MCF 10A (cell line): Measurements from ENCODE around the gene ACOX1. TPM values are rescaled to one million over a fixed set of nuclear protein-coding genes. Genes with fewer than 3 reads are reported as not detected.
A peak's percentile ranks its signal among the peaks of the same experiment; 100 is the strongest.

Experiments used
- BruUV-seq: library from RNA; stranded (reverse); fragments of 400-500 nt; replicated peaks from 2 replicates; lab custom pipeline; 2021; lab: Mats Ljungman, UMichigan
- CTCF ChIA-PET: fragments of 300-600 bp; sonication (Branson Sonifier 250); formaldehyde crosslinking; extraction: SDS; loops from one replicate; lab custom pipeline; 2021; ENCODE audit warnings: antibody characterized with exemption, inconsistent platforms; lab: Yijun Ruan, JAX
- POLR2A ChIA-PET: fragments of 300-600, 350-650 bp; sonication (Branson Sonifier 250); formaldehyde crosslinking; extraction: SDS; loops from one replicate; lab custom pipeline; 2020; ENCODE audit warnings: antibody characterized with exemption, inconsistent platforms; lab: Yijun Ruan, JAX
- DNase-seq: peaks from one replicate; pipeline ENCODE4 v3.0.0-alpha.2; 2018; ENCODE audit not compliant: unreplicated experiment
- H3K27ac Mint-ChIP-seq: one replicate; pipeline ENCODE4 v1.8.0; 2022; ENCODE audit warnings: mild to moderate bottlenecking, low read depth, mixed read lengths; ENCODE audit not compliant: unreplicated experiment
- H3K27me3 Mint-ChIP-seq: one replicate; pipeline ENCODE4 v1.8.0; 2022; ENCODE audit warnings: mixed read lengths; ENCODE audit not compliant: insufficient read depth, unreplicated experiment
- H3K36me3 Mint-ChIP-seq: one replicate; pipeline ENCODE4 v1.8.0; 2022; ENCODE audit warnings: mild to moderate bottlenecking, moderate library complexity, mixed read lengths; ENCODE audit not compliant: insufficient read depth, unreplicated experiment
- H3K4me1 Mint-ChIP-seq: one replicate; pipeline ENCODE4 v1.8.0; 2022; ENCODE audit warnings: mixed read lengths; ENCODE audit not compliant: insufficient read depth, unreplicated experiment
- H3K4me3 Mint-ChIP-seq: one replicate; pipeline ENCODE4 v1.8.0; 2022; ENCODE audit warnings: mild to moderate bottlenecking, moderate library complexity, mixed read lengths; ENCODE audit not compliant: unreplicated experiment
- H3K9me3 Mint-ChIP-seq: one replicate; pipeline ENCODE4 v1.8.0; 2022; ENCODE audit warnings: mixed read lengths; ENCODE audit not compliant: unreplicated experiment
- CTCF ChIP-seq: fragments of 200-600 bp; IDR thresholded peaks from one replicate; pipeline ENCODE4 v1.8.0; 2022; ENCODE audit warnings: antibody characterized with exemption, mild to moderate bottlenecking; ENCODE audit not compliant: unreplicated experiment
- intact Hi-C: fragments of 100-400 bp; cut with micrococcal nuclease; formaldehyde crosslinking; loops from 2 replicates; pipeline ENCODE4 v1.14.1; 2022
- total RNA-seq: library from RNA; stranded (reverse); gene quantifications from 2 replicates; pipeline ENCODE4 v1.2.3, GENCODE V29; 2022

ACOX1 gene
- total RNA-seq, 1 experiment from 2014 or later = 23.4 TPM

- intact Hi-C loops = no loop called here
Measured at GRCh38 chr17:75913537-75914210, 65.3 kb downstream of the ACOX1 start.

GRCh38 chr17:75910699-75911098 is 68.3 kb downstream of the ACOX1 start:
- ChIA-PET POLR2A (interaction anchor here (1.6 kb wide), 1 partner anchor 17 kb away, joined by 5 read pairs; no protein-coding TSS in a partner anchor), CTCF (interaction anchor here (1.2 to 1.6 kb wide), 3 partner anchors 35 to 95 kb away, joined by 3 to 6 read pairs (median 3); no protein-coding TSS in a partner anchor)
- intact Hi-C loops = no loop called here
- DNase-seq = no peak
- no peaks in the 10 kb centered on the region for H3K27me3 Mint-ChIP-seq
- H3K4me1 Mint-ChIP-seq = peaks cover 22% of the 10 kb centered on the region
- no peak overlapping the region for H3K27ac Mint-ChIP-seq
- H3K4me3 Mint-ChIP-seq = no peak overlapping the region
- no TSS peak for BruUV-seq
- peaks cover 13% of the 10 kb centered on the region for H3K36me3 Mint-ChIP-seq
- H3K9me3 Mint-ChIP-seq = no peaks in the 10 kb centered on the region
- TF ChIP-seq CTCF = no peak

More at GRCh38 chr17:75913537-75914210, 65.3 kb downstream of the ACOX1 start:
- POLR2A ChIA-PET = no interaction called here
- no TSS peak for BruUV-seq
- Mint-ChIP-seq H3K27me3 (no peaks in the 10 kb centered on the region), H3K4me3 (no peak overlapping the region), H3K4me1 (peaks cover 15% of the 10 kb centered on the region), H3K36me3 (peaks cover 16% of the 10 kb centered on the region), H3K27ac (no peak overlapping the region), H3K9me3 (no peaks in the 10 kb centered on the region)
- CTCF ChIA-PET = interaction anchor here (1.0 kb wide), 1 partner anchor 281 kb away, joined by 3 read pairs; no protein-coding TSS in a partner anchor
- no peak for TF ChIP-seq CTCF
- DNase-seq = no peak

DNA sequence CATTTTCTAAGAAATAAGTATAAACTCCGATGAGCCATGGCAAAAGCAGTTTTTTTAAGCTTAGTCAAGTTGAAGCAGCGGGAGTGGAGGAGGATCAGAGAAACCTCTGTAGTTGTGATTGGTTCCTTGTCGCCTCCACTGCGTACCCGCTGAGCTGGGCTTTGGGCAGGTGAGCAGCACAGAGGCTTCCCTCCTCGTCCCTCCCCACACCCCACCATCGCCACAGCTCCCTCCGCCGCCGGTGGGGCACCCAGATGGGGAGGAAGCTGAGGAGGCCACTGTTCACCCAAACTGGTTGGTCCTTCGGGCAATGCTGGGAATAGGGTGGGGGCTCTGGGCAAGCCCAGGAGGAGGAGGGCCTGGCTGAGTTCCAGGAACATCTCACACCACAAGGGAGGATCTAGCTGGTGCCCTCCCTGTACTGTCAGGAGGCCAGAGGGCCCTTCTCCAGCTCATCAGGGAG is 69.1 kb downstream of the ACOX1 start:
- peaks cover 13% of the 10 kb centered on the region for H3K36me3 Mint-ChIP-seq

More for the DNA sequence above, 69.1 kb downstream of the ACOX1 start:
- POLR2A ChIA-PET = interaction anchor here (0.5 to 1.6 kb wide), 11 partner anchors 9 to 166 kb away, joined by 3 to 6 read pairs (median 4); partner anchors contain the start of genes FBF1 and TRIM65
- TF ChIP-seq CTCF = no peak
- peaks cover 22% of the 10 kb centered on the region for H3K4me1 Mint-ChIP-seq
- intact Hi-C loops = loop anchor here (5.0 kb wide), 1 partner anchor 272 kb away; no protein-coding TSS in a partner anchor
- BruUV-seq = no TSS peak
- CTCF ChIA-PET = interaction anchor here (0.5 to 1.6 kb wide), 5 partner anchors 34 to 506 kb away, joined by 3 to 6 read pairs (median 3); no protein-coding TSS in a partner anchor
- peak; percentile 56 for DNase-seq
- H3K4me3 Mint-ChIP-seq = peak overlapping the region; percentile 46
- H3K27ac Mint-ChIP-seq = no peak overlapping the region
- H3K9me3 Mint-ChIP-seq = no peaks in the 10 kb centered on the region
- no peaks in the 10 kb centered on the region for H3K27me3 Mint-ChIP-seq
